HEK293 (cell line): ENCODE results near the gene TSPAN1.

Experiments used
- CTCF ChIA-PET: fragments of 350-600 bp; formaldehyde crosslinking; extraction: SDS; loops from one replicate; lab custom pipeline; 2021; ENCODE audit warnings: antibody characterized with exemption; lab: Yijun Ruan, JAX
- POLR2A ChIA-PET: fragments of 300-600 bp; formaldehyde crosslinking; extraction: SDS; loops from one replicate; lab custom pipeline; 2020; ENCODE audit warnings: antibody characterized with exemption, inconsistent platforms; lab: Yijun Ruan, JAX
- H3K27ac ChIP-seq: fragments of 200-500 bp; sonication (Bioruptor generic); 2 replicates; pipeline ENCODE4 v1.5.1; 2014; ENCODE audit warnings: low read depth, low read length, control low read depth, inconsistent platforms; ENCODE audit errors: extremely low read depth
- H3K36me3 ChIP-seq, 2 experiments: fragments of 200-500 bp in 1 of 2; sonication (Bioruptor generic) in 1 of 2; 1 replicate in 1 of 2; 2 replicates in 1 of 2; pipeline ENCODE4 v1.5.1; 2014 to 2017; ENCODE audit warnings: inconsistent platforms in 2 of 2, low read length in 2 of 2; ENCODE audit not compliant: control insufficient read depth in 2 of 2, insufficient read depth in 1 of 2
- H3K4me1 ChIP-seq: fragments of 200-500 bp; sonication (Bioruptor generic); 2 replicates; pipeline ENCODE4 v1.5.1; 2014; ENCODE audit warnings: mild to moderate bottlenecking, low read length, inconsistent platforms; ENCODE audit not compliant: control insufficient read depth, insufficient read depth
- H3K4me3 ChIP-seq: 2 replicates; pipeline ENCODE4 v1.5.1; 2011; ENCODE audit warnings: low read depth, mild to moderate bottlenecking, control low read depth, low read length, moderate library complexity
- H3K9me3 ChIP-seq: fragments of 200-500 bp; sonication (Bioruptor generic); 2 replicates; pipeline ENCODE4 v1.5.1; 2014; ENCODE audit warnings: low read depth, low read length, inconsistent platforms; ENCODE audit not compliant: control insufficient read depth, insufficient read depth
- ELK4 ChIP-seq: IDR thresholded peaks from 2 replicates; pipeline ENCODE4 v1.6.1; 2011; ENCODE audit warnings: mild to moderate bottlenecking, low read depth, low read length, borderline replicate concordance
- PRDM10 ChIP-seq: fragments of 450-650 bp; formaldehyde crosslinking; IDR thresholded peaks from 2 replicates; pipeline ENCODE4 v1.5.1; 2016; ENCODE audit warnings: missing biosample characterization, missing genetic modification characterization
- TSHZ1 ChIP-seq: fragments of 450-650 bp; formaldehyde crosslinking; IDR thresholded peaks from 2 replicates; pipeline ENCODE4 v1.5.1; 2016; ENCODE audit warnings: missing biosample characterization, missing genetic modification characterization, borderline replicate concordance
- YY1 ChIP-seq: fragments of 450-650 bp; formaldehyde crosslinking; IDR thresholded peaks from 2 replicates; pipeline ENCODE4 v1.5.1; 2018; ENCODE audit warnings: missing biosample characterization, missing genetic modification characterization
- ZBTB8A ChIP-seq: fragments of 450-650 bp; formaldehyde crosslinking; IDR thresholded peaks from 2 replicates; pipeline ENCODE4 v1.5.1; 2016; ENCODE audit warnings: missing biosample characterization, missing genetic modification characterization
- ZNF132 ChIP-seq: fragments of 450-650 bp; formaldehyde crosslinking; IDR thresholded peaks from 2 replicates; pipeline ENCODE4 v1.5.1; 2017; ENCODE audit warnings: missing biosample characterization, missing genetic modification characterization, borderline replicate concordance
- ZNF157 ChIP-seq: fragments of 450-650 bp; formaldehyde crosslinking; IDR thresholded peaks from 2 replicates; pipeline ENCODE4 v1.5.1; 2016; ENCODE audit warnings: missing biosample characterization, missing genetic modification characterization
- ZNF175 ChIP-seq: fragments of 450-650 bp; formaldehyde crosslinking; IDR thresholded peaks from 2 replicates; pipeline ENCODE4 v1.5.1; 2016; ENCODE audit warnings: missing biosample characterization, missing genetic modification characterization
- ZNF184 ChIP-seq: fragments of 450-650 bp; IDR thresholded peaks from 2 replicates; pipeline ENCODE4 v1.5.1; 2018; ENCODE audit warnings: missing biosample characterization, mild to moderate bottlenecking, missing genetic modification characterization
- ZNF26 ChIP-seq: fragments of 450-650 bp; formaldehyde crosslinking; IDR thresholded peaks from 2 replicates; pipeline ENCODE4 v1.5.1; 2016; ENCODE audit warnings: missing biosample characterization, missing genetic modification characterization
- ZNF266 ChIP-seq: fragments of 450-650 bp; formaldehyde crosslinking; IDR thresholded peaks from 2 replicates; pipeline ENCODE4 v1.5.1; 2016; ENCODE audit warnings: missing biosample characterization, missing genetic modification characterization, low read depth
- ZNF335 ChIP-seq: fragments of 450-650 bp; formaldehyde crosslinking; conservative IDR thresholded peaks from 2 replicates; pipeline ENCODE4 v1.5.1; 2016; ENCODE audit warnings: missing biosample characterization, missing genetic modification characterization
- ZNF341 ChIP-seq: fragments of 450-650 bp; formaldehyde crosslinking; IDR thresholded peaks from 2 replicates; pipeline ENCODE4; 2016; ENCODE audit warnings: low read depth, missing biosample characterization, missing genetic modification characterization
- ZNF350 ChIP-seq: fragments of 450-650 bp; formaldehyde crosslinking; IDR thresholded peaks from 2 replicates; pipeline ENCODE4 v1.5.0; 2017; ENCODE audit warnings: missing biosample characterization, mild to moderate bottlenecking, missing genetic modification characterization
- ZNF362 ChIP-seq: fragments of 450-650 bp; formaldehyde crosslinking; IDR thresholded peaks from 2 replicates; pipeline ENCODE4 v1.5.1; 2016; ENCODE audit warnings: missing biosample characterization, missing genetic modification characterization
- ZNF449 ChIP-seq: fragments of 450-650 bp; formaldehyde crosslinking; IDR thresholded peaks from 2 replicates; pipeline ENCODE4 v1.5.1; 2017; ENCODE audit warnings: missing biosample characterization, mild to moderate bottlenecking, missing genetic modification characterization, moderate library complexity
- ZNF580 ChIP-seq: fragments of 450-650 bp; formaldehyde crosslinking; IDR thresholded peaks from 2 replicates; pipeline ENCODE4 v1.5.1; 2016; ENCODE audit warnings: missing biosample characterization, missing genetic modification characterization
- ZNF629 ChIP-seq: fragments of 450-650 bp; formaldehyde crosslinking; IDR thresholded peaks from 2 replicates; pipeline ENCODE4 v1.5.1; 2017; ENCODE audit warnings: missing biosample characterization, missing genetic modification characterization
- ZNF645 ChIP-seq: fragments of 450-650 bp; formaldehyde crosslinking; IDR thresholded peaks from 2 replicates; pipeline ENCODE4; 2016; ENCODE audit warnings: missing biosample characterization, missing genetic modification characterization
- ZNF707 ChIP-seq: fragments of 450-650 bp; formaldehyde crosslinking; IDR thresholded peaks from 2 replicates; pipeline ENCODE4 v1.5.1; 2016; ENCODE audit warnings: missing biosample characterization, missing genetic modification characterization
- ZSCAN16 ChIP-seq: fragments of 450-650 bp; formaldehyde crosslinking; IDR thresholded peaks from 2 replicates; pipeline ENCODE4 v1.5.1; 2016; ENCODE audit warnings: missing biosample characterization, missing genetic modification characterization

The TSPAN1 gene

GRCh38 chr1:46131093-46131492 lies 43.8 kb upstream of the TSPAN1 start (continued):
- TF ChIP-seq ZNF184 (tag by site-specific recombination), result 0 out of 2 replicates have a peak, but pooled peaks have one; percentile 8
- TF ChIP-seq ELK4, result no peak
- TF ChIP-seq ZNF266 (tag by site-specific recombination), result no peak
- no peak for TF ChIP-seq ZNF175 (tag by site-specific recombination)
- no peak for TF ChIP-seq TSHZ1 (tag by site-specific recombination)
- TF ChIP-seq ZNF362 (tag by site-specific recombination), result 0 out of 2 replicates have a peak, but pooled peaks have one; percentile 11
- no peak for TF ChIP-seq ZSCAN16 (tag by site-specific recombination)
- 0 out of 2 replicates have a peak, but pooled peaks have one; percentile 16 for TF ChIP-seq ZNF335 (tag by site-specific recombination)
- no peak for TF ChIP-seq ZBTB8A
- no peak for TF ChIP-seq ZNF157
- no peak for TF ChIP-seq ZNF580
- no peak for TF ChIP-seq ZNF26 (tag by site-specific recombination)
- TF ChIP-seq ZNF645 (tag by site-specific recombination), result no peak
- no peak for TF ChIP-seq ZNF350 (tag by site-specific recombination)
- no peak for TF ChIP-seq YY1
- TF ChIP-seq, all 188 proteins: peak for 5

- Histone ChIP-seq H3K27ac (peak overlapping the region; percentile 100), H3K36me3 (no peaks in the 10 kb centered on the region), H3K4me1 (peaks cover 10% of the 10 kb centered on the region), H3K4me3 (peak overlapping the region; percentile 66), H3K9me3 (no peaks in the 10 kb centered on the region)
- ChIA-PET CTCF (interaction anchor here (0.5 to 2.4 kb wide), 10 partner anchors 9 to 96 kb away, joined by 3 to 16 read pairs (median 3); no protein-coding TSS in a partner anchor), POLR2A (interaction anchor here (0.6 to 1.9 kb wide), 27 partner anchors 8 to 610 kb away, joined by 3 to 20 read pairs (median 4); partner anchors contain the start of genes NASP, POMGNT1, PRDX1 and RAD54L)
- TF ChIP-seq ZNF449 (no peak), ZNF341 (tag by site-specific recombination) (no peak), ZNF707 (tag by site-specific recombination) (no peak), ZNF629 (tag by site-specific recombination) (peak; percentile 82), PRDM10 (peak; percentile 13; the same call in 1 of the 2 replicates), ZNF132 (no peak)
These were observed 43.0 kb upstream of the TSPAN1 start for GRCh38 chr1:46131712-46132528.
